22Rv1 (cell line): ENCODE data around the gene DDR2.

Experiments used
- H3K27ac ChIP-seq: fragments of 450-650 bp; 2 replicates; pipeline ENCODE4 v1.5.1; 2017
- ZFX ChIP-seq: fragments of 450-650 bp; IDR thresholded peaks from 2 replicates; pipeline ENCODE4 v1.6.1; 2017; ENCODE audit warnings: antibody characterized with exemption, borderline replicate concordance
- TF ChIP-seq, protein P1 (sequence below): fragments of 450-650 bp; IDR thresholded peaks from 2 replicates; pipeline ENCODE4 v1.5.1; 2017; ENCODE audit warnings: mild to moderate bottlenecking

Gene DDR2

DNA sequence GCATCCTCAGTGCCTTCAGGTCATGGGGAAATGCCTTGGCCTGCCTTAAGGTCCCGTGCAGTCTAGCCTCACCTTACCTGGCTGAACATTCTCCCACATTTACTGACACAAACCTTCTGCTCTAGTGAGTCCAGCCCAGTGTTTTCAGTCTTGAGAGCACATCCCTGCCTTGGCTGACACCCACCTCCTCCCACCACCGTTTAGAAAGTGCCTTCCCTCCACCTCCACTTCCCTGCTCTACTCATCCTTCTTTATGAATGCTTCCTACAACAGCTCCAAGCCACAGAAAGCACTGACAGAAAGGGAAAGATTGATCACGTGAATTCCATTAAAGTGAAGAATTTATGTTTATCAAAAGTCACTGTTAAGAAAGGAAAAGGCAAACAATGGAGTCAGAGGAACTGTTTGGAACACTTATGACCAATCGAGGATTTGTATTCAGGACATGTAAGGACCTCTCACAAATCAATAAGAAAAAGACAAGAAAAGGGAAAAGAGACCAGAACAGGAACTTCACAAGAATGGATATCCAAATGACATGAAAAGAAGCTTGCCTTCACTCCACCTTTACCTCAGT lies 59.8 kb downstream of the DDR2 start:
- H3K27ac ChIP-seq: no peak overlapping the region

DNA sequence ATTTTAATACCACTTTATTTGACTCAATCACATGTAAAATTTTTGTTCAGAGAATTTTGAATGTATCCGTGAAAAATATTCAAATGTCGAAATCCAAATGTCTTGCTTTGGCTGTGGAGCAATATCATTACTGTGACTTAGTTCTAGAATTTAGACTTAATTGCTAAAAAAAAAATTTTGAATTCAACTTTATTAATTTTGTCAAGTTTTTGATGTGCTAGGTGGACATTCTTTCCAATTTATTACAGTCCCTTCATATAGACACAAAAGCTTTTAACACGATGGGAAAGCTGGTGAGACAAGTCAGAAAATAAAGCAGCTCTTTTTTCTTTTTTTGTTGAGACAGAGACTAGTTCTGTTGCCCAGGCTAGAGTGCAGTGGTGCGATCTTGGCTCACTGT lies 62.6 kb downstream of the DDR2 start:
- H3K27ac ChIP-seq: no peak overlapping the region
- TF ChIP-seq, protein P1, sequence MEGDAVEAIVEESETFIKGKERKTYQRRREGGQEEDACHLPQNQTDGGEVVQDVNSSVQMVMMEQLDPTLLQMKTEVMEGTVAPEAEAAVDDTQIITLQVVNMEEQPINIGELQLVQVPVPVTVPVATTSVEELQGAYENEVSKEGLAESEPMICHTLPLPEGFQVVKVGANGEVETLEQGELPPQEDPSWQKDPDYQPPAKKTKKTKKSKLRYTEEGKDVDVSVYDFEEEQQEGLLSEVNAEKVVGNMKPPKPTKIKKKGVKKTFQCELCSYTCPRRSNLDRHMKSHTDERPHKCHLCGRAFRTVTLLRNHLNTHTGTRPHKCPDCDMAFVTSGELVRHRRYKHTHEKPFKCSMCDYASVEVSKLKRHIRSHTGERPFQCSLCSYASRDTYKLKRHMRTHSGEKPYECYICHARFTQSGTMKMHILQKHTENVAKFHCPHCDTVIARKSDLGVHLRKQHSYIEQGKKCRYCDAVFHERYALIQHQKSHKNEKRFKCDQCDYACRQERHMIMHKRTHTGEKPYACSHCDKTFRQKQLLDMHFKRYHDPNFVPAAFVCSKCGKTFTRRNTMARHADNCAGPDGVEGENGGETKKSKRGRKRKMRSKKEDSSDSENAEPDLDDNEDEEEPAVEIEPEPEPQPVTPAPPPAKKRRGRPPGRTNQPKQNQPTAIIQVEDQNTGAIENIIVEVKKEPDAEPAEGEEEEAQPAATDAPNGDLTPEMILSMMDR: no peak
- TF ChIP-seq ZFX: no peak

More for the DNA sequence above, 59.8 kb downstream of the DDR2 start:
- TF ChIP-seq, protein P1: no peak
- no peak for TF ChIP-seq ZFX

DNA sequence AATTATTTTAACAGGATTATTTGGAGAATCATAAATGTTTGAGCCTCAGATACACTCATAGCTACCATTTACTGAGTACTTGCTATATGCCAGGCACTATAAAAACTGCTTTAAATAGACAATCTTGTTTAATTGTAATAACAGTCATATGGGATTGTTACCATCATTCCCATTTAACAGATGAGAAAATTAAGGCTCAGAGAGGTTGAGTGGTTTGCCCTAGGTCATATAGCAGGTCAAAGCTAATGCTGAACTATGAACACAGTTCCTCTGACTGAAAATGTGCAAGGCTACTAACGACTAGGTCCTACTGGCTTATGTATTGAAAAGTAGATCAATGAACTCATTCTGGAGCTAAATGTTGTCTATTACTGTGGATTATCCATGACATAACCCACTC lies 63.4 kb downstream of the DDR2 start:
- H3K27ac ChIP-seq: peak overlapping the region; percentile 73
- TF ChIP-seq, protein P1: no peak
- no peak for TF ChIP-seq ZFX

DNA sequence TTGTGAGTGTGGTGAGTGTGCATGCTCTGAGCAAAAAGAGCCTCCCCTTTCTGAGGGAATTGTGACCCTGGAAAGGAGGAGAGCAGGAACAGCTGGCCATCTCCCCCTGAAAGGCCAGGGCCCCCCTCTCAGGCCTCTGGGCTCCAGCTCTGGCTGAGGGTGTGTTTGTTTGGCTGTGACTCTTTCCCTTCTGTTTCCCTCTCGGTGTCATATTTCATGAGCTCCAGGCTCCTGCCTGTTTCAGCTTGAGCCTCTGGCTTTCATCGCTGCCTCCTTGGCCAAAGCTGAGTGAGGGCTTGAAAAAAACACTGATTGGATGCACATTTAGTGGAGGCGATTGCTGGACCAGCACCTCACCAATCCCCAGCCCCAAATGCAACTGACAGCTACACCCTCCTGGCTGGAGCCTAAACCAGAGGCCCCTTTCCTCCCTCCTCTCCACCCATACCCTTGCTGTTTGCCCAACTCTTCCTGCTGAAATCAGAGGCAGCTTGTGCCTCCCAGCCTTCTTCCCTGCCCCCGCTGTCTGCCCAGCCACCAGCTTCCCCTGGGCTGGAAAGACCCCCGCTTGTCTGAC lies 64.1 kb downstream of the DDR2 start:
- TF ChIP-seq, protein P1: no peak
- TF ChIP-seq ZFX: no peak
- peak overlapping the region; percentile 73 for H3K27ac ChIP-seq

DNA sequence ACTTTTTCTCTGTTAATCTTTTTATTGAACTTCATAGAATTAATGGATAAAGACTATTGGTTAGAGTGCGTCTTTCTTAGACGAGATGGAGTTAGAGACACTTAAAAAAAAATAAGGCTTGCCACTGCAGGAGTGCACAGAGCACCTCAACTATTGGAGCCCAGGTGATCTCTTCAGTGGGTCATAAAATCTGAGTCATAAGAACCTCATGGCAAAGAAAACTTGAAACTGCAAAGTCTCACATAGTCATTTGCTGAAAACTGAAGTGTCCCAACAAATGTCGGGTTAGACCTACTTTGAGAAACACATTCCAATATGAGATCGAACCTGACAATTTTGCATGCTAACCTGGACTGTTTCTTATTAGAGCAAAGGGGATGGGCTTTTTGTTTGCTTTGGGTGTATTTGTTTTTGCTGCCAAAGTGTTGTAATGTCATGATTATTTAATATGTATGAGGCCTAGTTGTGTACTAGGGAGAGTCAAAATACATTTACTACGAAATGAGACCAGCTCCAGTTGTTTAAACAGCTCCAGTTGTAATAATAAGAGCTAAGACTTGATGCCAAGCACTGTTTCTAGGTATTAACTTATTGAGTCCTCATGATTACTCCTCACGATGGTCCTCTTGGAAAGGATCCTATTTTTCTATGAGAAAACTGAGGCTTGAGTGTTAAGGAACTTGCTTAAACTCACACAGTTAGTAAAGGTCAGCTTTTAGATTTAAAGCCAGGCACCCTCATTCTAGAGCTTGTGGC lies 65.1 kb downstream of the DDR2 start:
- TF ChIP-seq ZFX: no peak
- TF ChIP-seq, protein P1: no peak
- H3K27ac ChIP-seq: peak overlapping the region; percentile 73

DNA sequence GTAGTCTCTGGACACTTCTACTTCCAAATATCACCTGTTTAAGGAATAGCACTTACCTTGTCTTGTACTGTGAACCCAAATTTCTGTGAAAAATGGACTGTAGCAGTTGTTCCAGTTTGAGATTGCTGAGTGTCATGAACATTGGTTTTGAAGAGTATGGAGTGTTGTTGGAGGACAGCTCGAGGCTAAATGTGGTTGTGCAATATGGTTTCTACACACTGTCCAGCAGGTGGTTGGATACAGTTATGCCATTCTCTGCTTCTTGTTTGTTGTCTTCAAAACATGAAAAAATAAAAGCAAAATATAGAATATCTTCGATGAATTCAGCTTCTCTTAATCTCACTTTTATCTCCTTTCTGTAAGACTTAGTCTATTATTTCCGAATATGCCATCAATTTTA lies 67.1 kb downstream of the DDR2 start:
- H3K27ac ChIP-seq: no peak overlapping the region
- TF ChIP-seq, protein P1: no peak
- TF ChIP-seq ZFX: no peak

DNA sequence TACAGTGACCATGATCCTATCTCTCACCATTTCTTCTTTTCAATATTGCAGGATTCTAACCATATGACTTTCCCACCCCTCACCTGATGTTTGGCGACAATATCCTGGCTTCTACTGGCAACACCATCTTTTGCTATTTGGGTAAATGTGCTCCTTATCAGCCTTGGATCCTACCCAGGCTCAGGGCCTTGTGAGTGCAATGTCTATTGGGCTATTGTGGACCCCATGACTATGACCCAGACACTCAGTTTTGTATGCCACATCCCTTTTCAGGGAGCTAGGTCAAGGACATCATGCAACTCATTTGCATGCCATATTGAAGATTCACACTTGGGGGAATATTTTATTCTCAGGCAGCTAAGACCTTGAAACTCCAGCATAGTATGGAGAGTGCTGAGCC lies 67.9 kb downstream of the DDR2 start:
- TF ChIP-seq, protein P1: no peak
- no peak for TF ChIP-seq ZFX
- H3K27ac ChIP-seq: no peak overlapping the region
